Mesendoderm (in vitro differentiated cells): ENCODE results near the gene TAGLN2. TPM values are rescaled to one million over a fixed set of nuclear protein-coding genes. Genes with fewer than 3 reads are reported as not detected.

Experiments
- DNase-seq: peaks from one replicate; pipeline ENCODE4 v3.0.0; 2013
- H2AK5ac ChIP-seq: 2 replicates; pipeline ENCODE4 v1.6.1; 2013; ENCODE audit warnings: low read length, inconsistent platforms
- H2BK120ac ChIP-seq: 2 replicates; pipeline ENCODE4 v1.6.1; 2013; ENCODE audit warnings: low read depth, mild to moderate bottlenecking, low read length, moderate library complexity, mixed read lengths
- H2BK15ac ChIP-seq: replicated peaks from 2 replicates; pipeline ENCODE4 v1.6.1; 2013; ENCODE audit warnings: low read depth, mild to moderate bottlenecking, moderate library complexity
- H2BK5ac ChIP-seq: 2 replicates; pipeline ENCODE4 v1.6.1; 2013; ENCODE audit warnings: low read length, inconsistent platforms
- H3K18ac ChIP-seq: 2 replicates; pipeline ENCODE4 v1.6.1; 2013; ENCODE audit warnings: mild to moderate bottlenecking, low read length, mixed read lengths
- H3K23ac ChIP-seq: one replicate; pipeline ENCODE4 v1.6.1; 2013; ENCODE audit warnings: low read length
- H3K27ac ChIP-seq: 2 replicates; pipeline ENCODE4 v1.5.1; 2013; ENCODE audit warnings: low read depth, mild to moderate bottlenecking, inconsistent platforms, low read length, moderate library complexity
- H3K27me3 ChIP-seq: 2 replicates; pipeline ENCODE4 v1.6.1; 2013; ENCODE audit warnings: low read length, control low read depth, mild to moderate bottlenecking, inconsistent platforms; ENCODE audit not compliant: insufficient read depth, poor library complexity
- H3K36me3 ChIP-seq: 2 replicates; pipeline ENCODE4 v1.6.1; 2013; ENCODE audit warnings: low read length, inconsistent platforms; ENCODE audit not compliant: control insufficient read depth, insufficient read depth
- H3K4ac ChIP-seq: one replicate; pipeline ENCODE4 v1.6.1; 2013; ENCODE audit warnings: low read depth, mild to moderate bottlenecking, low read length, moderate library complexity
- H3K4me1 ChIP-seq: 2 replicates; pipeline ENCODE4 v1.6.1; 2013; ENCODE audit warnings: low read depth, low read length, inconsistent platforms; ENCODE audit not compliant: control insufficient read depth
- H3K4me2 ChIP-seq: 2 replicates; pipeline ENCODE4 v1.6.1; 2013; ENCODE audit warnings: low read length
- H3K4me3 ChIP-seq: 2 replicates; pipeline ENCODE4 v1.5.1; 2013; ENCODE audit warnings: mild to moderate bottlenecking, low read length
- H3K56ac ChIP-seq: one replicate; pipeline ENCODE4 v1.6.1; 2013; ENCODE audit warnings: low read length
- H3K79me1 ChIP-seq: 2 replicates; pipeline ENCODE4 v1.6.1; 2013; ENCODE audit warnings: low read length, inconsistent platforms
- H3K79me2 ChIP-seq: 2 replicates; pipeline ENCODE4 v1.6.1; 2013; ENCODE audit warnings: mild to moderate bottlenecking, low read length; ENCODE audit not compliant: control insufficient read depth, insufficient read depth
- H3K9ac ChIP-seq: 2 replicates; pipeline ENCODE4 v1.6.1; 2013; ENCODE audit warnings: low read length, inconsistent platforms
- H4K5ac ChIP-seq: one replicate; pipeline ENCODE4 v1.6.1; 2013; ENCODE audit warnings: low read length
- H4K8ac ChIP-seq: one replicate; pipeline ENCODE4 v1.6.1; 2013; ENCODE audit warnings: low read depth, mild to moderate bottlenecking, control low read depth, low read length, moderate library complexity
- WGBS: extraction: QIAGEN DNeasy Blood & Tissue Kit; methylation state at CpG from one replicate; pipeline ENCODE4 v1.1.7; 2013; ENCODE audit warnings: low lambda C conversion rate, missing lambda C conversion rate; ENCODE audit not compliant: insufficient coverage; ENCODE audit errors: extremely low coverage; 5-methylcytosine and 5-hydroxymethylcytosine counted together
- small RNA-seq: library from polyadenylated mRNA; stranded (forward); fragments of <200 nt; extraction: miRNeasy Mini kit (QIAGEN cat#:217004); gene quantifications from one replicate; pipeline ENCODE3, GENCODE V24; 2013; ENCODE audit not compliant: insufficient read depth

The TAGLN2 gene

GRCh38 chr1:159869173-159869572 lies 56.1 kb downstream of the TAGLN2 start:
- Histone ChIP-seq H3K79me1 (no peaks in the 10 kb centered on the region), H2BK5ac (no peak overlapping the region), H3K79me2 (no peaks in the 10 kb centered on the region), H2BK120ac (no peak overlapping the region), H3K27ac (no peak overlapping the region), H4K5ac (no peak overlapping the region), H3K18ac (no peak overlapping the region), H3K23ac (no peak overlapping the region), H3K4ac (no peak overlapping the region), H4K8ac (no peak overlapping the region), H2AK5ac (no peak overlapping the region), H3K56ac (no peak overlapping the region), H3K4me2 (no peak overlapping the region), H3K9ac (no peak overlapping the region), H3K36me3 (no peaks in the 10 kb centered on the region), H3K4me1 (peaks cover 2% of the 10 kb centered on the region), H2BK15ac (no peak overlapping the region), H3K27me3 (no peaks in the 10 kb centered on the region), H3K4me3 (no peak overlapping the region)
- no peak for DNase-seq
- WGBS: no CpG with 5 or more reads among the region's 4 CpGs

DNA sequence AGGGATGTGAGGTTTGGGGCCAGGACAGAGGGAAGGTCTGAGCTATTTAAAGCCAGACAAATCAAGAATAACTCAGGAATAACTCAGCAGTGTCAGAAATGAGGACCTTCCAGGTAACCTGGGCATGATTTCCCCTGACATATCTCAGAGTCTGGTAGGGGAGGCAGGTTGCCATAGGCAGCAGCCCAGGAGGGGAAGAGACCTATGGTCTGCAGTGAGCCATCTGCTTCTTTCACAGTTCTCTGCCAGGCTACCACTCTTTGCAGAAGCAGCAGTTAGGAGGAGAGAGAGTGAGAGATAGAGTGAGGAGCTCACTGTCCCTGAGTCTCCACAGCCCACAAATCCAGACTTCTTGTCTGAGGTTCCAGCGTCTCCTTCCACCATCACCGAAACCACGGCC lies 56.5 kb downstream of the TAGLN2 start:
- Histone ChIP-seq H3K4me1 (peaks cover 2% of the 10 kb centered on the region), H3K4me3 (no peak overlapping the region), H3K56ac (no peak overlapping the region), H3K27me3 (no peaks in the 10 kb centered on the region), H3K27ac (no peak overlapping the region), H3K4me2 (no peak overlapping the region), H3K23ac (no peak overlapping the region), H4K8ac (no peak overlapping the region), H2BK15ac (no peak overlapping the region), H3K4ac (no peak overlapping the region), H3K79me1 (no peaks in the 10 kb centered on the region), H2AK5ac (no peak overlapping the region), H2BK120ac (no peak overlapping the region), H3K9ac (no peak overlapping the region), H4K5ac (no peak overlapping the region), H3K36me3 (no peaks in the 10 kb centered on the region), H3K18ac (no peak overlapping the region), H2BK5ac (no peak overlapping the region), H3K79me2 (no peaks in the 10 kb centered on the region)
- DNase-seq: no peak
- no CpG with 5 or more reads among the region's 3 CpGs for WGBS

Small RNA genes within 50 kb of the gene (small RNA-seq; reads per million reads assigned to genes)
- gene MIR4259: not detected
